ENCODE results near the gene URAD. TPM values are rescaled to one million over a fixed set of nuclear protein-coding genes. Genes with fewer than 3 reads are reported as not detected.
"Not testable (repeated sequence)": the region's sequence is repeated elsewhere in the genome, so short reads cannot be mapped to it uniquely, and the experiment has no call there.

The URAD gene, protein sequence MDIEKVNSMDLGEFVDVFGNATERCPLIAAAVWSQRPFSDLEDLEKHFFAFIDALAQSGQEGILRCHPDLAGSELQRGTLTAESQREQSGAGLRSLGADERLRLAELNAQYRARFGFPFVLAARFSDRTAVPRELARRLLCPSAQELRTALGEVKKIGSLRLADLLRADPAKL
- total RNA-seq, result not detected

GRCh38 chr13:27988520-27988919 is at the start of gene URAD:
Gene URAD (minus strand): TSS chr13:27988693. CDS start chr13:27988637, 56 bp downstream.
- intact Hi-C loops (cut with DNase I), result loop anchor here (10.0 kb wide), 2 partner anchors 454 to 1004 kb away; no protein-coding TSS in a partner anchor
- no peak within 1 kb of the TSS for H3K4me3 ChIP-seq
- no peaks in the 10 kb centered on the region for H3K9me3 ChIP-seq
- no peak for TF ChIP-seq CTCF (IDR thresholded peaks at IDR 0.05)
- no peaks in the 10 kb centered on the region for H3K27me3 ChIP-seq
- no peak for DNase-seq (ENCODE audit: low spot score in 2 of 2)
- H3K36me3 ChIP-seq, result no peaks in the 10 kb centered on the region
- no peaks in the 10 kb centered on the region for H3K4me1 ChIP-seq
- no peak within 1 kb of the TSS for H3K27ac ChIP-seq

- intact Hi-C loops (cut with DNase I), result no loop called here
- Histone ChIP-seq H3K27ac (no peak overlapping the region), H3K4me1 (no peaks in the 10 kb centered on the region), H3K9me3 (no peaks in the 10 kb centered on the region), H3K27me3 (no peaks in the 10 kb centered on the region), H3K4me3 (no peak overlapping the region), H3K36me3 (no peaks in the 10 kb centered on the region)
- no peak for TF ChIP-seq CTCF (IDR thresholded peaks at IDR 0.05)
- DNase-seq (ENCODE audit: low spot score in 2 of 2), result no peak
Measured at GRCh38 chr13:28037399-28037798, 48.9 kb upstream of the URAD start.

- Histone ChIP-seq H3K27ac (no peak overlapping the region), H3K36me3 (no peaks in the 10 kb centered on the region), H3K4me3 (no peak overlapping the region), H3K4me1 (no peaks in the 10 kb centered on the region), H3K27me3 (no peaks in the 10 kb centered on the region), H3K9me3 (no peaks in the 10 kb centered on the region)
- DNase-seq (ENCODE audit: low spot score in 2 of 2), result no peak
- TF ChIP-seq CTCF (IDR thresholded peaks at IDR 0.05), result no peak
- intact Hi-C loops (cut with DNase I), result no loop called here
Measured at GRCh38 chr13:28035146-28035782, 46.8 kb upstream of the URAD start.

- no peak for TF ChIP-seq CTCF (IDR thresholded peaks at IDR 0.05)
- no peak overlapping the region for H3K27ac ChIP-seq
- no peak for DNase-seq (ENCODE audit: low spot score in 2 of 2)
- H3K9me3 ChIP-seq, result no peaks in the 10 kb centered on the region
- H3K4me3 ChIP-seq, result no peak overlapping the region
- no peaks in the 10 kb centered on the region for H3K4me1 ChIP-seq
- intact Hi-C loops (cut with DNase I), result no loop called here
- H3K27me3 ChIP-seq, result no peaks in the 10 kb centered on the region
- no peaks in the 10 kb centered on the region for H3K36me3 ChIP-seq
Measured at GRCh38 chr13:28033894-28034655, 45.6 kb upstream of the URAD start.

- H3K27me3 ChIP-seq; H3K4me3 ChIP-seq; H3K9me3 ChIP-seq; DNase-seq (ENCODE audit: low spot score in 2 of 2); H3K4me1 ChIP-seq; intact Hi-C loops (cut with DNase I); H3K36me3 ChIP-seq; H3K27ac ChIP-seq: not testable (repeated sequence)
Measured at GRCh38 chr13:28032438-28032837, 43.9 kb upstream of the URAD start.

GRCh38 chr13:28031896-28032288 is 43.4 kb upstream of the URAD start:
- H3K36me3 ChIP-seq, result no peaks in the 10 kb centered on the region
- H3K9me3 ChIP-seq, result no peaks in the 10 kb centered on the region
- no peak overlapping the region for H3K4me3 ChIP-seq
- no peak overlapping the region for H3K27ac ChIP-seq
- TF ChIP-seq CTCF (IDR thresholded peaks at IDR 0.05), result no peak
- H3K27me3 ChIP-seq, result no peaks in the 10 kb centered on the region
- intact Hi-C loops (cut with DNase I), result no loop called here
- no peak for DNase-seq (ENCODE audit: low spot score in 2 of 2)
- no peaks in the 10 kb centered on the region for H3K4me1 ChIP-seq

Data from ascending aorta (tissue), 2 donors.